GM19351 (cell line): ENCODE results near the gene DOCK2.

Experiments
- ATAC-seq: cut with Tn5 transposase; IDR thresholded peaks from one replicate; pipeline ENCODE4 v1.9.1; 2021; ENCODE audit warnings: mild to moderate bottlenecking, moderate library complexity; ENCODE audit not compliant: unreplicated experiment

Gene DOCK2

GRCh38 chr5:170011751-170012150 is 374.7 kb downstream of the DOCK2 start:
- no peak for ATAC-seq

- no peak for ATAC-seq
Observed at GRCh38 chr5:170012622-170013021, 375.5 kb downstream of the DOCK2 start.

- ATAC-seq: no peak
Observed at GRCh38 chr5:170020423-170020822, 383.3 kb downstream of the DOCK2 start.

- ATAC-seq: no peak
Observed at GRCh38 chr5:170021506-170021905, 384.4 kb downstream of the DOCK2 start.

GRCh38 chr5:170025853-170026252 is 388.8 kb downstream of the DOCK2 start:
- no peak for ATAC-seq

- no peak for ATAC-seq
Observed at GRCh38 chr5:170028124-170028523, 391.0 kb downstream of the DOCK2 start.

GRCh38 chr5:170034231-170034630 is 397.2 kb downstream of the DOCK2 start:
- no peak for ATAC-seq

- ATAC-seq: no peak
Observed at GRCh38 chr5:170038241-170038640, 401.2 kb downstream of the DOCK2 start.

- ATAC-seq: no peak
Observed at GRCh38 chr5:170039830-170040229, 402.8 kb downstream of the DOCK2 start.

GRCh38 chr5:170046241-170046640 is 409.2 kb downstream of the DOCK2 start:
- no peak for ATAC-seq

GRCh38 chr5:170049713-170050112 is 412.6 kb downstream of the DOCK2 start:
- no peak for ATAC-seq

GRCh38 chr5:170053896-170054295 is 416.8 kb downstream of the DOCK2 start:
- no peak for ATAC-seq

- ATAC-seq: no peak
Observed at GRCh38 chr5:170055606-170056005, 418.5 kb downstream of the DOCK2 start.

GRCh38 chr5:170056561-170057267 is 419.6 kb downstream of the DOCK2 start:
- no peak for ATAC-seq

GRCh38 chr5:170057311-170057710 is 420.2 kb downstream of the DOCK2 start:
- no peak for ATAC-seq

GRCh38 chr5:170059221-170059620 is 422.1 kb downstream of the DOCK2 start:
- ATAC-seq: no peak

- no peak for ATAC-seq
Observed at GRCh38 chr5:170067152-170067551, 430.1 kb downstream of the DOCK2 start.

- ATAC-seq: no peak
Observed at GRCh38 chr5:170067574-170068170, 430.6 kb downstream of the DOCK2 start.

GRCh38 chr5:170069512-170069911 is 432.4 kb downstream of the DOCK2 start:
- no peak for ATAC-seq

- ATAC-seq: no peak
Observed at GRCh38 chr5:170070556-170071412, 433.7 kb downstream of the DOCK2 start.

GRCh38 chr5:170071748-170072147 is 434.7 kb downstream of the DOCK2 start:
- ATAC-seq: no peak

GRCh38 chr5:170075696-170076095 is 438.6 kb downstream of the DOCK2 start:
- ATAC-seq: no peak
